ENCODE measurements around the gene CHST8.

CHST8 gene

GRCh38 chr19:33756177-33756576 lies 134.4 kb downstream of the CHST8 start:
- Histone ChIP-seq H3K27me3 (ENCODE audit: insufficient read depth, poor library complexity, severe bottlenecking) (no peaks in the 10 kb centered on the region), H3K4me3 (replicated peaks; ENCODE audit: insufficient read depth, low read length) (no peak overlapping the region), H3K27ac (replicated peaks) (no peak overlapping the region)
- TF ChIP-seq REST (IDR thresholded peaks at IDR 0.05; ENCODE audit: insufficient replicate concordance, low read depth) (no peak), SPI1 (IDR thresholded peaks at IDR 0.05; ENCODE audit: borderline replicate concordance, low read depth) (no peak), POLR2AphosphoS5 (IDR thresholded peaks at IDR 0.05; ENCODE audit: low read depth) (no peak), GABPA (IDR thresholded peaks at IDR 0.05; ENCODE audit: low read depth) (no peak), CTCF (IDR thresholded peaks at IDR 0.05; ENCODE audit: insufficient read depth, low read length) (no peak)
- no peak for DNase-seq (ENCODE audit: low read depth in 1 of 2, low spot score in 1 of 2)

- no peak overlapping the region for H3K27ac ChIP-seq (replicated peaks)
- no peak for DNase-seq (ENCODE audit: low read depth in 1 of 2, low spot score in 1 of 2)
- no peaks in the 10 kb centered on the region for H3K27me3 ChIP-seq (ENCODE audit: insufficient read depth, poor library complexity, severe bottlenecking)
- H3K4me3 ChIP-seq (replicated peaks; ENCODE audit: insufficient read depth, low read length): no peak overlapping the region
- TF ChIP-seq GABPA (IDR thresholded peaks at IDR 0.05; ENCODE audit: low read depth) (no peak), POLR2AphosphoS5 (IDR thresholded peaks at IDR 0.05; ENCODE audit: low read depth) (no peak), SPI1 (IDR thresholded peaks at IDR 0.05; ENCODE audit: borderline replicate concordance, low read depth) (no peak), CTCF (IDR thresholded peaks at IDR 0.05; ENCODE audit: insufficient read depth, low read length) (no peak), REST (IDR thresholded peaks at IDR 0.05; ENCODE audit: insufficient replicate concordance, low read depth) (no peak)
Observed at GRCh38 chr19:33758541-33759013, 136.8 kb downstream of the CHST8 start.

- TF ChIP-seq SPI1 (IDR thresholded peaks at IDR 0.05; ENCODE audit: borderline replicate concordance, low read depth) (no peak), GABPA (IDR thresholded peaks at IDR 0.05; ENCODE audit: low read depth) (no peak), CTCF (IDR thresholded peaks at IDR 0.05; ENCODE audit: insufficient read depth, low read length) (no peak), REST (IDR thresholded peaks at IDR 0.05; ENCODE audit: insufficient replicate concordance, low read depth) (no peak), POLR2AphosphoS5 (IDR thresholded peaks at IDR 0.05; ENCODE audit: low read depth) (no peak)
- Histone ChIP-seq H3K27ac (replicated peaks) (no peak overlapping the region), H3K4me3 (replicated peaks; ENCODE audit: insufficient read depth, low read length) (no peak overlapping the region), H3K27me3 (ENCODE audit: insufficient read depth, poor library complexity, severe bottlenecking) (no peaks in the 10 kb centered on the region)
- DNase-seq (ENCODE audit: low read depth in 1 of 2, low spot score in 1 of 2): no peak
Observed at GRCh38 chr19:33759356-33759755, 137.6 kb downstream of the CHST8 start.

Measured in HL-60 (cell line).